Thoracic aorta (tissue), 2 donors: ENCODE results near the gene PARK7. TPM values are rescaled to one million over a fixed set of nuclear protein-coding genes. Genes with fewer than 3 reads are reported as not detected.

Experiments used
- ATAC-seq: fragments of 150-250 bp; one replicate; pipeline ENCODE4 v1.8.0; 2017; ENCODE audit warnings: low read depth; ENCODE audit not compliant: insufficient number of reproducible peaks, low FRiP score
- DNase-seq: peaks from one replicate; pipeline ENCODE4 v3.0.0-alpha.2; 2020; ENCODE audit warnings: low spot score
- H3K27ac ChIP-seq, 2 donors: fragments of 200-600 bp; sonication (generic); 1 replicate in 1 of 2; 2 replicates in 1 of 2; pipeline ENCODE4 v1.5.1; 2016; ENCODE audit warnings: mild to moderate bottlenecking in 2 of 2, moderate library complexity in 2 of 2
- H3K27me3 ChIP-seq: fragments of 200-600 bp; sonication (generic); replicated peaks from 2 replicates; pipeline ENCODE4 v1.6.0; 2016; ENCODE audit warnings: mild to moderate bottlenecking; ENCODE audit not compliant: insufficient read depth
- H3K36me3 ChIP-seq: fragments of 200-600 bp; sonication (generic); one replicate; pipeline ENCODE4 v1.5.1; 2016
- H3K4me1 ChIP-seq, 2 donors: fragments of 200-600 bp; sonication (generic); 1 replicate in 1 of 2; 2 replicates in 1 of 2; pipeline versions ENCODE4 v1.5.1 to v1.6.0; 2016; ENCODE audit warnings: low read depth in 2 of 2, mild to moderate bottlenecking in 1 of 2; ENCODE audit not compliant: control insufficient read depth in 1 of 2
- H3K4me3 ChIP-seq: fragments of 200-600 bp; sonication (generic); 2 replicates; pipeline ENCODE4 v1.5.1; 2016; ENCODE audit warnings: mild to moderate bottlenecking
- H3K9me3 ChIP-seq: fragments of 200-600 bp; sonication (generic); 2 replicates; pipeline ENCODE4 v1.5.1; 2016
- CTCF ChIP-seq: fragments of 200-600 bp; sonication (generic); IDR thresholded peaks from one replicate; pipeline ENCODE4 v1.5.1; 2019; ENCODE audit warnings: antibody characterized with exemption
- total RNA-seq, 2 donors: library from RNA; depleted of rRNA; stranded (reverse); fragments of >200 nt; gene quantifications; one replicate each; pipeline versions ENCODE4 v1.1.0 to v1.2.3, GENCODE V29; 2016

Gene PARK7
- total RNA-seq, 2 donors from 2014 or later = 140 to 145 TPM

- Histone ChIP-seq H3K36me3 (no peaks in the 10 kb centered on the region), H3K4me1 (peaks cover 3 to 41% of the 10 kb centered on the region in 2 donors), H3K4me3 (no peak overlapping the region), H3K9me3 (no peaks in the 10 kb centered on the region), H3K27ac (peak overlapping the region; percentile 96 to 98), H3K27me3 (no peaks in the 10 kb centered on the region)
- DNase-seq (no peak), ATAC-seq (no peak)
- no peak for TF ChIP-seq CTCF
Measured at GRCh38 chr1:8028571-8028910, 67.0 kb downstream of the PARK7 start.

DNA sequence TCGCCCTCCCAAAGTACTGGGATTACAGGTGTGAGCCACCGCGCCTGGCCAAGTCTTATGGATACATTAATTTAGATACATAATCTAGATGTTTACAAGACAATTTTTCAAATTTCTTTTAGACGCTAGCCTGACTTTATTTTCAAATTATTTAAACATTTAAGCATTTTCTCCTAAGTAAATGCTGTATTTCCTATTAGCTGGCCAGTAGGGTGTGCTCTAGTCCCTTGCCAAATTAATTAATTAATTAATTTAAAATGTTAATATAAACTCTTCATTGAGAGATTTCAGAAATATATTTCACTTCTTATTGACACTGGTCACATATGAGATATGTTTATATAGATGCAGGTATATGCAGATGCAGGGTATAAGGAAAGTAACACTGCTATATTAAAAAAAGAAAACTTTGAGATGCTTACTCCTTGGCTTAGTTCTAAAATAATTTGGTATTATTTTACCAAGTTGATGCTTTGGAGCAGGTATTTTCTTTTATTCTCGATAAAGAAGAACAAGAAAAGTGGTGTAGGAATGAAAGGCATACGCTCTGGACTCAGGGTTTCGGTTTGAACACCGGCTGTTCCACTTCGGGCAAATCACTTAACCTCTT is 69.8 kb downstream of the PARK7 start:
- ATAC-seq = no peak
- Histone ChIP-seq H3K27me3 (no peaks in the 10 kb centered on the region), H3K4me3 (no peak overlapping the region), H3K36me3 (no peaks in the 10 kb centered on the region), H3K4me1 (peaks cover 3 to 29% of the 10 kb centered on the region in 2 donors), H3K9me3 (no peaks in the 10 kb centered on the region), H3K27ac (no peak overlapping the region)
- peak; percentile 75 for TF ChIP-seq CTCF
- no peak for DNase-seq

DNA sequence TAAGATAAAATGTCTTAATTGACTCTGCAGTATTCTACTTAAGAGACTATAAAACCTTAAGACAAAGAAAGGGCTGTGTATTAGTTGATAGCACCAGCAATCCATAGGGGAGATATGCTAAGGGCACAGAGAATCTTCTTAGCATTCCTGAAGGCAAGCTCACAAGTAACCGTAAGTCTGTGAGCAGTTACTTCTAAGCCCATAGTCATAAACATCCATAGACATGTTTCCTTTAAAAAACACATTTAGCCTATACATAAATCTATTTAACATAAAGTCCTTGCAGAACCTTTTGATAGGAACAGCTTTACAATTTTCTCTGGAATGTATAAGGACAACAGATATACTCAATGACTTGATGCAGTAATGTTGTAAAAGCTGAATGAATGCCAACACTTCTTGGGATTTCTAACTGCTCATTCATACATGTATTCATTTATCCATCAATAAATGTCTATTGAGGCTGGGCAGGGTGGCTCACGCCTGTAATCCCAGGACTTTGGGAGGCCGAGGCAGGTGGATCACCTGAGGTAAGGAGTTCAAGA is 70.9 kb downstream of the PARK7 start:
- Histone ChIP-seq H3K4me1 (peaks cover 3 to 19% of the 10 kb centered on the region in 2 donors), H3K27me3 (no peaks in the 10 kb centered on the region), H3K4me3 (no peak overlapping the region), H3K36me3 (no peaks in the 10 kb centered on the region), H3K27ac (no peak overlapping the region), H3K9me3 (no peaks in the 10 kb centered on the region)
- TF ChIP-seq CTCF = no peak
- no peak for ATAC-seq
- no peak for DNase-seq

- H3K4me1 ChIP-seq = peaks cover 0 to 10% of the 10 kb centered on the region in 2 donors
- TF ChIP-seq CTCF = no peak
- no peaks in the 10 kb centered on the region for H3K9me3 ChIP-seq
- no peak overlapping the region for H3K27ac ChIP-seq
- DNase-seq (no peak), ATAC-seq (no peak)
- H3K4me3 ChIP-seq = no peak overlapping the region
- H3K36me3 ChIP-seq = no peaks in the 10 kb centered on the region
- no peaks in the 10 kb centered on the region for H3K27me3 ChIP-seq
Measured at GRCh38 chr1:8033322-8033721, 71.8 kb downstream of the PARK7 start.

Other genes starting within 250 kb of the PARK7 start
- gene VAMP3, start 190.4 kb upstream of the PARK7 start, total RNA-seq = 100 to 1,000 TPM in 1 of 2 donors, 10 to 100 TPM in 1; 87.3 to 102 TPM
- 10 to 100 TPM; 19.8 to 21.7 TPM for gene PER3, start 177.4 kb upstream of the PARK7 start, total RNA-seq
- gene UTS2, start 108.6 kb upstream of the PARK7 start, total RNA-seq = not detected
- not detected for gene TNFRSF9, start 20.9 kb upstream of the PARK7 start, total RNA-seq
- 100 to 1,000 TPM; 101 to 158 TPM for gene ERRFI1, start 64.6 kb downstream of the PARK7 start, total RNA-seq